Kidney tubule cell (primary cell): ENCODE measurements around the gene CORO1C.

Experiments used
- DNase-seq: peaks from one replicate; pipeline ENCODE4 v3.0.0-alpha.2; 2018; ENCODE audit warnings: low spot score

Gene CORO1C

GRCh38 chr12:108724054-108724889 lies 7.0 kb downstream of the CORO1C start:
- DNase-seq: peak; percentile 82

- peak; percentile 97 for DNase-seq
These were observed 8.1 kb downstream of the CORO1C start for GRCh38 chr12:108722992-108723766.

- no peak for DNase-seq
These were observed 8.9 kb downstream of the CORO1C start for GRCh38 chr12:108722463-108722862.

GRCh38 chr12:108721824-108722223 lies 9.5 kb downstream of the CORO1C start:
- DNase-seq: no peak

GRCh38 chr12:108720757-108721514 lies 10.4 kb downstream of the CORO1C start:
- DNase-seq: peak; percentile 49

GRCh38 chr12:108717243-108717642 lies 14.1 kb downstream of the CORO1C start:
- DNase-seq: no peak

GRCh38 chr12:108714866-108715265 lies 16.5 kb downstream of the CORO1C start:
- no peak for DNase-seq

GRCh38 chr12:108713471-108713870 lies 17.8 kb downstream of the CORO1C start:
- no peak for DNase-seq

- DNase-seq: no peak
These were observed 18.5 kb downstream of the CORO1C start for GRCh38 chr12:108712925-108713203.

GRCh38 chr12:108712165-108712924 lies 19.0 kb downstream of the CORO1C start:
- no peak for DNase-seq

- peak; percentile 85 for DNase-seq
These were observed 19.7 kb downstream of the CORO1C start for GRCh38 chr12:108711489-108712164.

- no peak for DNase-seq
These were observed 21.6 kb downstream of the CORO1C start for GRCh38 chr12:108709697-108710096.

- DNase-seq: no peak
These were observed 26.8 kb downstream of the CORO1C start for GRCh38 chr12:108704527-108704926.

- no peak for DNase-seq
These were observed 28.6 kb downstream of the CORO1C start for GRCh38 chr12:108702595-108703320.

GRCh38 chr12:108701779-108702441 lies 29.4 kb downstream of the CORO1C start:
- DNase-seq: no peak

GRCh38 chr12:108700833-108701541 lies 30.3 kb downstream of the CORO1C start:
- no peak for DNase-seq

- DNase-seq: no peak
These were observed 31.3 kb downstream of the CORO1C start for GRCh38 chr12:108699955-108700563.

- no peak for DNase-seq
These were observed 33.4 kb downstream of the CORO1C start for GRCh38 chr12:108697905-108698304.

- DNase-seq: no peak
These were observed 34.4 kb downstream of the CORO1C start for GRCh38 chr12:108696996-108697290.
